K562 (cell line): ENCODE results near the gene GABARAPL1. TPM values are rescaled to one million over a fixed set of nuclear protein-coding genes. Genes with fewer than 3 reads are reported as not detected.

Source experiments
- CREM ChIP-seq: IDR thresholded peaks from 2 replicates; pipeline ENCODE4 v1.6.1; 2014; ENCODE audit warnings: antibody characterized with exemption, low read depth
- FUS ChIP-seq: fragments of 200-400 bp; formaldehyde crosslinking; optimal IDR thresholded peaks from 2 replicates; pipeline ENCODE3; 2017; ENCODE audit warnings: low read depth, low read length
- GTF2F1 ChIP-seq: IDR thresholded peaks from 2 replicates; pipeline ENCODE4 v1.6.1; 2011; ENCODE audit warnings: low read depth, low read length, improper control_type of control experiment
- HNRNPK ChIP-seq: fragments of 200-400 bp; formaldehyde crosslinking; IDR thresholded peaks from one replicate; pipeline ENCODE4 v1.6.1; 2018; ENCODE audit warnings: mild to moderate bottlenecking, low read depth, low read length; ENCODE audit not compliant: poor library complexity, severe bottlenecking
- JUNB ChIP-seq: fragments of 450-650 bp; formaldehyde crosslinking; conservative IDR thresholded peaks from 2 replicates; pipeline ENCODE4 v1.4.0; 2020; ENCODE audit warnings: mild to moderate bottlenecking
- MAZ ChIP-seq, 2 experiments: fragments of 450-650 bp in 1 of 2; sonication (generic) in 1 of 2; formaldehyde crosslinking; IDR thresholded peaks in 1 of 2; conservative IDR thresholded peaks in 1 of 2; 2 replicates each; pipeline versions ENCODE4 v1.4.0 to v1.5.0; 2020; ENCODE audit warnings: mild to moderate bottlenecking in 1 of 2, missing genetic modification reagents in 1 of 2
- NRF1 ChIP-seq, 2 experiments: fragments of 450-650 bp; IDR thresholded peaks in 1 of 2; conservative IDR thresholded peaks in 1 of 2; 2 replicates each; pipeline ENCODE4 v1.6.1; 2014; ENCODE audit warnings: mild to moderate bottlenecking in 2 of 2
- PHF8 ChIP-seq: fragments of 200-600 bp; sonication (generic); IDR thresholded peaks from 2 replicates; pipeline ENCODE4 v1.6.1; 2012; ENCODE audit warnings: mixed run types, mild to moderate bottlenecking, inconsistent platforms, low read length, moderate library complexity, borderline replicate concordance
- POLR2A ChIP-seq: fragments of 450-650 bp; conservative IDR thresholded peaks from 2 replicates; pipeline ENCODE4 v1.6.1; 2016
- POLR2H ChIP-seq: IDR thresholded peaks from 2 replicates; pipeline ENCODE4 v1.6.1; 2016; ENCODE audit warnings: missing genetic modification characterization, low read depth, mild to moderate bottlenecking, control low read depth, missing compliant biosample characterization, moderate library complexity
- PTBP1 ChIP-seq: fragments of 200-400 bp; formaldehyde crosslinking; IDR thresholded peaks from 2 replicates; pipeline ENCODE4 v1.6.1; 2017; ENCODE audit warnings: low read depth, low read length
- RBFOX2 ChIP-seq: fragments of 200-400 bp; formaldehyde crosslinking; IDR thresholded peaks from 2 replicates; pipeline ENCODE4 v1.6.1; 2017; ENCODE audit warnings: low read depth, mild to moderate bottlenecking, low read length, moderate library complexity
- RBM39 ChIP-seq: fragments of 200-400 bp; formaldehyde crosslinking; optimal IDR thresholded peaks from 2 replicates; pipeline ENCODE3; 2018; ENCODE audit warnings: low read depth, low read length
- RFX5 ChIP-seq: IDR thresholded peaks from 2 replicates; pipeline ENCODE4 v1.6.1; 2011; ENCODE audit warnings: low read depth, mild to moderate bottlenecking, improper control_type of control experiment, low read length
- RFX7 ChIP-seq: fragments of 250-450 bp; sonication (Bioruptor Pico); IDR thresholded peaks from 2 replicates; pipeline ENCODE4 v1.5.1; 2021; ENCODE audit warnings: mild to moderate bottlenecking
- SIRT6 ChIP-seq: IDR thresholded peaks from one replicate; pipeline ENCODE4 v1.6.1; 2012; ENCODE audit warnings: low read depth, mild to moderate bottlenecking, control low read depth, inconsistent platforms, low read length, moderate library complexity
- SRF ChIP-seq, 2 experiments: fragments of 250-450, 450-650 bp in 1 of 2; sonication (Bioruptor Pico) in 1 of 2; sonication (generic) in 1 of 2; formaldehyde crosslinking; IDR thresholded peaks; 2 replicates each; pipeline versions ENCODE4 v1.5.0 to v1.5.1; 2020 to 2022; ENCODE audit warnings: mild to moderate bottlenecking in 1 of 2, missing genetic modification reagents in 1 of 2
- XRCC3 ChIP-seq: fragments of 450-650 bp; IDR thresholded peaks from 2 replicates; pipeline ENCODE4 v1.6.1; 2017; ENCODE audit warnings: mild to moderate bottlenecking, moderate library complexity
- ZC3H4 ChIP-seq: sonication (generic); formaldehyde crosslinking; IDR thresholded peaks from 2 replicates; pipeline ENCODE4 v1.9.0; 2021; ENCODE audit warnings: missing genetic modification reagents, borderline replicate concordance
- ZFX ChIP-seq: sonication (generic); formaldehyde crosslinking; IDR thresholded peaks from 2 replicates; pipeline ENCODE4 v1.8.0; 2022; ENCODE audit warnings: mild to moderate bottlenecking, missing genetic modification reagents, moderate library complexity
- ZNF644 ChIP-seq: fragments of 200-800 bp; sonication (Bioruptor generic); IDR thresholded peaks from 2 replicates; pipeline ENCODE4 v1.6.1; 2016; ENCODE audit warnings: low read depth, missing genetic modification characterization, missing compliant biosample characterization
- ZNF668 ChIP-seq: fragments of 250-450 bp; sonication (Bioruptor Pico); IDR thresholded peaks from 2 replicates; pipeline ENCODE4 v1.8.0; 2022; ENCODE audit warnings: mild to moderate bottlenecking, inconsistent platforms
- ZNF696 ChIP-seq: fragments of 250-450 bp; sonication (Bioruptor Pico); conservative IDR thresholded peaks from 2 replicates; pipeline ENCODE4 v1.4.0; 2020; ENCODE audit warnings: mild to moderate bottlenecking, moderate library complexity
- polyA plus RNA-seq, 8 experiments: library from polyadenylated mRNA; depleted of rRNA in 4 of 8; stranded (reverse) in 5 of 8; unstranded in 3 of 8; fragments of >200 nt; fragmentation: Nextera tagmentation in 2 of 8; fragmentation: Illumina TruSeq in 1 of 8; extraction: Ambion mirVana in 2 of 8; extraction: Trizol in 1 of 8; gene quantifications; 2 replicates each; pipeline versions ENCODE4 v1.2.1 to v1.2.3, GENCODE V29; 2011 to 2014; ENCODE audit warnings: inconsistent platforms in 1 of 8, missing spikeins in 1 of 8
- total RNA-seq, 7 experiments: library from RNA; depleted of rRNA in 6 of 7; stranded (reverse); fragments of >200 nt in 6 of 7; fragmentation: Illumina TruSeq in 2 of 7; extraction: Trizol in 2 of 7; gene quantifications; 2 replicates each; pipeline versions ENCODE4 v1.2.1 to v1.2.3, GENCODE V29; 2011 to 2021; ENCODE audit warnings: low replicate concordance in 1 of 7
- TF ChIP-seq, protein P1 (sequence below): fragments of 250-450 bp; sonication (Bioruptor Pico); IDR thresholded peaks from 2 replicates; pipeline ENCODE4 v1.5.0; 2020; ENCODE audit warnings: mild to moderate bottlenecking
- TF ChIP-seq, protein P2 (sequence below), 2 experiments: fragments of 450-650 bp in 1 of 2; sonication (generic) in 1 of 2; formaldehyde crosslinking in 1 of 2; IDR thresholded peaks in 1 of 2; conservative IDR thresholded peaks in 1 of 2; 2 replicates each; pipeline versions ENCODE4 v1.6.1 to v1.8.1; 2016 to 2023; ENCODE audit warnings: mild to moderate bottlenecking in 2 of 2, moderate library complexity in 2 of 2, inconsistent platforms in 1 of 2, missing genetic modification reagents in 1 of 2

GABARAPL1 gene
- total and polyA plus RNA-seq, 9 of the 15 experiments (the other 6 are each of a cell fraction or from before 2014, with no cell fraction given), result 2.3 to 15.9 (median 11.3) TPM

GRCh38 chr12:10212739-10213131 lies at the start of gene GABARAPL1 (continued):
- TF ChIP-seq ZNF668 (CRISPR knock-in tag), result no peak
- TF ChIP-seq MAZ (CRISPR knock-in tag; conservative IDR thresholded peaks at IDR 0.05 in 1 of 2, IDR thresholded peaks at IDR 0.05 in 1 of 2), result 0 out of 4 replicates have a peak, but pooled peaks of 1 of the 2 experiments have one; percentile 25
- TF ChIP-seq RBFOX2, result peak; percentile 14; the same call in 1 of the 2 replicates
- TF ChIP-seq RBM39, result no peak
- no peak for TF ChIP-seq SIRT6
- TF ChIP-seq ZNF644 (tag), result no peak
- TF ChIP-seq, protein P1, sequence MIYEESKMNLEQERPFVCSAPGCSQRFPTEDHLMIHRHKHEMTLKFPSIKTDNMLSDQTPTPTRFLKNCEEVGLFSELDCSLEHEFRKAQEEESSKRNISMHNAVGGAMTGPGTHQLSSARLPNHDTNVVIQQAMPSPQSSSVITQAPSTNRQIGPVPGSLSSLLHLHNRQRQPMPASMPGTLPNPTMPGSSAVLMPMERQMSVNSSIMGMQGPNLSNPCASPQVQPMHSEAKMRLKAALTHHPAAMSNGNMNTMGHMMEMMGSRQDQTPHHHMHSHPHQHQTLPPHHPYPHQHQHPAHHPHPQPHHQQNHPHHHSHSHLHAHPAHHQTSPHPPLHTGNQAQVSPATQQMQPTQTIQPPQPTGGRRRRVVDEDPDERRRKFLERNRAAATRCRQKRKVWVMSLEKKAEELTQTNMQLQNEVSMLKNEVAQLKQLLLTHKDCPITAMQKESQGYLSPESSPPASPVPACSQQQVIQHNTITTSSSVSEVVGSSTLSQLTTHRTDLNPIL (CRISPR knock-in tag), result no peak
- no peak for TF ChIP-seq PTBP1
- peak; percentile 53; the same call in 1 of the 2 replicates for TF ChIP-seq ZC3H4
- peak; percentile 21; the same call in 1 of the 2 replicates for TF ChIP-seq ZFX (CRISPR knock-in tag)
- TF ChIP-seq POLR2A, result no peak
- TF ChIP-seq, protein P2, sequence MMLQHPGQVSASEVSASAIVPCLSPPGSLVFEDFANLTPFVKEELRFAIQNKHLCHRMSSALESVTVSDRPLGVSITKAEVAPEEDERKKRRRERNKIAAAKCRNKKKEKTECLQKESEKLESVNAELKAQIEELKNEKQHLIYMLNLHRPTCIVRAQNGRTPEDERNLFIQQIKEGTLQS (IDR thresholded peaks at IDR 0.05), result peak; percentile 84
- TF ChIP-seq, protein P2 (CRISPR knock-in tag; conservative IDR thresholded peaks at IDR 0.05), result no peak
- TF ChIP-seq RFX5, result no peak
- peak; percentile 30; the same call in 1 of the 2 replicates for TF ChIP-seq PHF8
- no peak for TF ChIP-seq HNRNPK
- TF ChIP-seq FUS, result no peak
- no peak for TF ChIP-seq ZNF696 (CRISPR knock-in tag)
- no peak for TF ChIP-seq JUNB
- TF ChIP-seq CREM, result peak; percentile 90
- no peak for TF ChIP-seq SRF (CRISPR knock-in tag; IDR thresholded peaks at IDR 0.05)
- no peak for TF ChIP-seq RFX7 (CRISPR knock-in tag)
- TF ChIP-seq GTF2F1, result no peak
- no peak for TF ChIP-seq NRF1 (conservative IDR thresholded peaks at IDR 0.05 in 1 of 2, IDR thresholded peaks at IDR 0.05 in 1 of 2)
- TF ChIP-seq XRCC3, result no peak
- TF ChIP-seq POLR2H, result no peak
